HG03280 (cell line): ENCODE measurements around the gene DCAF6.

Source experiments
- ATAC-seq: cut with Tn5 transposase; IDR thresholded peaks from one replicate; pipeline ENCODE4 v1.9.1; 2021; ENCODE audit warnings: mild to moderate bottlenecking, moderate library complexity; ENCODE audit not compliant: unreplicated experiment

DCAF6 gene

DNA sequence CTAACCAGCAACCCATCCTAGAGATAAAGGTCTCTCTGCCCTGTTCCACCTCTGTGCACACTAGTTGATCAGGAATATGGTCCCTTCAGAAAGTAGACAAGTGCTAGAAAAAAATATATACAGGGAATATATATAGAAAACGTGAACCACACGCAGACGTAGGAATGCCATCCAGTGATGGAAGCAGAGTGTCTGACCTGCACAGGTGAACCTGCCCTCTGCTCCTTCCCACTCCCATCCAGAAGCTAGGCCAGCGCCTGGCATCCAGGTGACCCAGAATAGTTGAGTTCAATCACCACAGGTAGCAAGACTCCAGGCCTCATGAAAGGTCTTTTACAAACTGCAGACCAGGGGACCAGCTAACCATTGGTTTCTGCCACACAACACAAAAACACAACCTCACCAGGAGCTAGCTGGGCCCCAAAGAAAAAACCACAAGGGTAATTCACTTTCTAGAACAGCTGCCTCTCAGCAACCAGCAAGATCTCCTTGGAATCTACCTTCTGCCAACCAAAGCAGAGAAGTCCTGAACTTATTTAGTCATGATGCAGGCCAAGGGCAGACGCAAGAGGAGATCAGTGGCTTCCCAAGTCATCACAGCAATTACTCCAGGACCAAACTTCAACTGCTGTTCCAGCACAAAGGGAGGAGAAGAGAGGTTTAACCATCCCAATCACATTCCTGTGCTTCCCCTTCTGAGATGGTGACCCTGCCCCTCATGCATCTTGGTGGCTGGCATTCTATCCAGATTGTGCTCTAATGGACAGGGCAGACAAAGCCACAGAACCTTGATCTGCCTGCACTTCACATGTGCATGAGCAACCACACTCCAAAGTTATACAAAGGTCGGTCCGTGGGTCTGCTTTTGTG is 147.2 kb downstream of the DCAF6 start:
- no peak for ATAC-seq

DNA sequence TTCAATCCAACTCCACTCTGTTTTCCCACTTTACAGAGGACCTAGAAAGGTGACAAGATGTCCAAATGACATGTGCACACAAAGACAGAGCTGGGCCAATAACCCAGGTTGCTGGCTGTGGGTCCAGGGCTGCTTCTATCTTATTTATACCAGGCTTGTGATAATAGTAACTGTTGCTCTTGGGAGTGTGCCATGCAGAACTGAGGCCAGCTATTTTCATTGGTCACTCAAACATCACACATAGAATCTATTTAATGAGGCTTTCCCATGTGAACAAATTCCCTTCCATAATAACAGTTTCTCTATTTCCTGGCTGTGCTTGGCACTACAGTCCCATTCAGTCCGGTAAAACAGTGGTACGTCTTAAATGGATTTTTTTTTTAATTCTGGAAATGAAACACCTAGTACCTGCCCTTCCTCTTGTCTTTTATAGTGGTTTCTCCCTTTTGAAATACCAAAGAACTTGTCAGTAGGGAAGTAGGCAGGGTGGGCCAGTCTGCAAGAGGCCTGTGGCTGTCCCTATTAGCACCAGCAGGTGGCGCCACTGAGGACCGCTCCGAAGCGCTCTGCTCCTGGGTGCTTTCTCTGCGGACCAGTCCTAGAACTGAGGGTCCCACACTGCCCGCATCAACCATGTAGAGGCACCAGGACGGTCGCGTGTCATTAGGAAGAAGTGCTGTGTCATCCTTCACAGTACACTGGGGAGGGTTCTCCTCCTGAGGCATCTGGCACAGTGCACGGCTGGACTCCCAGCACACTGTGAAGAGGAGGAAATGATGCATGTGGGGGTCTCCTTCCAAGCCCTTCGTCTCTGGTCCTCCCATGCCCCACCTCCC is 148.1 kb downstream of the DCAF6 start:
- ATAC-seq: peak; percentile 40

DNA sequence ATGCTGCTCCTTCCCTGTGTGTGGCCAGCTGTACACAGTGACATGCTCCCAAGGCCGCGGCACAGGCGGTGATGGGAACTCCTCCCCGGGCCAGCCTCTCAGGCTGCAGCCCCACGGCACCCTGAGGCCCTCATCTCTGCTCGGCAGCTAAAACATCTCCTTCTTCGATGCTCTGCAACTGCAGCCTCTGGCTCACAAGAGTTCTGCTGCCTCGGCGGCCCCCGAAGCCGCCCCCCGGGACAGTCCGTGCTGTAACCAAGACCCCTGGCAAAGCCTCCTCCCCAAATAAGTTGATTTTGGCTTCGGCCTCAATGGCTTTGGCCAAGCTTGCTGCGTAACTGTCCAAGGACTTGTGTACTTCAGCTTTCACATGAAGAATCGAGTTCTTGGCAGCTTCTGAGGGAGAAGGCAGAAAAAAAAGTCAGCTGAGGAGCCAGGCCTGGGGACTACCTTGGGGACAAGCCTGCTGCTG is 149.0 kb downstream of the DCAF6 start:
- no peak for ATAC-seq

DNA sequence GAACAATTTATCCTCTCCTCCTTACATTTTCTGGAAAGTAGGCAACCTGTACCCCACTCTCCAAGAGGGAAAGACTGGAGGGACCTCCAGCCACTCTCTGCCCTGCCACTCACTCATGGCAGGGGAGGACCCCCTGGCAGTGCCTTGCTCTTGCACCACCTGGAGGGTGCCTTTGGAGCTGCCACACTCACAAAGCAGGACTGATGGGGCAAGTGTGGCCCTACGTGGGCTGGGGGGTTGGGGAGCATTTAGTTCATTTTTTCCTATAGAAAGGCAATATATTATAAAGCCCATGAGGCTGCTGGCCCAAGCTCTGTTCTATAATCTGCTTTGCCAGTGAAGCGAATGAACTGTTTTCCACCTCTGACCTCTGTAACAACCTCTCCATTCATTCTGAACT is 150.0 kb downstream of the DCAF6 start:
- no peak for ATAC-seq

DNA sequence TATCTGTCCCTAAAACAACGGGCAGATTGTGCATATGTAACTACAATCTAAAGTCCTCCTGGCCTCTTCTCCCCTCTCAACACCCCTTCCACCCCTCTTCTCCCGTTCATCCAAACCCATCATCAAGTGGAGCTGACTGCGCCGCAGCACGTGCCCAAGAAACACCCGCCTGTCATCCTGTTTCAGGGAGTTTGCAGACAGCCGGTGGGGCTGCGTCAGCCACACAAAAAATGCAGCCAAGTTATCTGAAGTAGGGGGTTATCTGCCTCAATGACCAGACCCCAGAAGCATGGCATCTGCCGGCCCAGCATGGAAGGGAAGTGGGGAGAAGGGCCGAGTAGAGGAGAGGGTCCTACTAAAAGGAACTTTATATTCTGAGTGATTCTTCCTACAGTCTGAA is 151.2 kb downstream of the DCAF6 start:
- no peak for ATAC-seq

DNA sequence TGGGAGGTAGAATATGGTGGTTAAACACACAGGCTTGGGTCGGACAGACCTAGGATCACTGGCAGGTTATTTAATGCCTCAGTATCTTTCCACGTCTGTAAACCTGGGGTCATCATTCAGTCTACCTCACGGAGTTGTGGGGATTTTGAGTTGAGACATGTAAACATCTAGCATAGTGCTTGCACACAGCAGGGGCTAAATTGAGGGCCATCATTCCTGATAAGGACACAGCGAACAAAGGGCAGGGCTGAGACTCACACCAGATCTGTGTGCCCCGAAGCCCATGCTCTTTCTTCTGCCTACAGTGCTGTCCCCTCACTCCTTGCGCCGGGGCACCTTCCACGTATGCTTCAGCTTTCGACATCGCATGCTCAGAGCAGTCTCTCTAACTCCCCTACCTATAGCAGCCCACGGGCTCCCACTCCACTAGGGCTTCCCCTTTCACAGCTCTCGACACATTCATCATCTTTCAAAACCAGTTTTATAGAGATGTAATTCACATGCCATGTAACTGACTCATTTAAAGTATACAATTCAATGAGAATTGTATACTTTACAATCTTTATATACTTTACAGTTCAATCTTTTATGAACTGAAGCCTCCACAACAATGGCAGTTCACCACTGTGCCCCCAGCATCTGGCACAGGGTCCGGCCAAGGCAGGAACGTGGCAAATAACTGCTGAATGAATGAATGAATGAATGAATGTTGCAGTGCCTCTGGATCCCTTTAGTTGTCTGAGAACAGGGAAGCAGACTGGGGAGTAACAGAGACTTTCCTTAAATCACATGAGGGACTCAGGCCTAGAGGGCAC is 152.2 kb downstream of the DCAF6 start:
- ATAC-seq: no peak

DNA sequence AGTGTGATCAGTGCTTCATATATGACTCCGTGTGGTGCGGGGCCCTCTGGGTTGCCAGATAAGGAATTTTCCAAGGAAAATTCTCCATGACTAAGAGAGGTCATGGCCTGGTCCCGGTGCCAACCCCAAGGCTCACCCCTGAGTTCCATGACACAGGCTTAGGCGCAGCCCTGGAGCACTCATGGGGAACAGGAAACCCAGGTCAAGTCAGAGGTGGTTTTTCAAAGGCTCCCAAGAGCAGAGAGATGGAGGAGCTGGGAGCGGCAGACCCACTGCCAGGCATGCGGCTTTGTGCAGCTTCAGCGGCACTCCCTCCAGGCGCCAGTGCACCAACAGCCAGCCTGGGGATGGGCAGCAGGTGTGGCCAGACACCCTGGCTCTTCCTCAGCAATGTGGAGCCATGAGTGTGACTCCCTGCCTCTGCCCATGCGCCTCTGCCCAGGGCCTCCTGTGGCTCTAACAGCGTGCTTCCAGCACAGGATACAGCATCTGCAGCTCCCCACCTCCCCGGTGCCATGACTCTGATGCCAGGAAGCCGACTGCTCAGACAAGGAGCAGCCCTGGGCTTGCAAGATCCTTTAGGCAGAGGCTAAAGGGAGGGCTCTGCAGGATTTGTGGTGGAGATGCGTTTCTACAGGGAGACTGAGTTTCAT is 153.0 kb downstream of the DCAF6 start:
- no peak for ATAC-seq

DNA sequence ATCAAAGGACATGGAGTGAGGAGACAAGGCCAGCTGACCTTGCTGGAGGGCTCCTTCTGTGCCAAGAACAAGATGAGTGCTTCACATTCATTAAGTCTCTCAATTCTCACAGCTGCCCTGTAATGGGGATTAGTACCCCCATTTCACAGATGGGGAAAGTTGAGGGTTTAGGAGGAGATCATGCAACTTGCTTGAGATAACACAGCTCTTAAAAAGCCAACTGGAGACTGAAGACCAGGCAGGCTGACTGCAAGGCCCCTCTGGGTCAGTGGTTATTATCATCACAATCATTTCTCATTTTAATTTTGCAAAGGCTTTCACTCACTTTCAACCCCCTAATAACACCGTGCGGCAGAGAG is 153.5 kb downstream of the DCAF6 start:
- ATAC-seq: no peak

DNA sequence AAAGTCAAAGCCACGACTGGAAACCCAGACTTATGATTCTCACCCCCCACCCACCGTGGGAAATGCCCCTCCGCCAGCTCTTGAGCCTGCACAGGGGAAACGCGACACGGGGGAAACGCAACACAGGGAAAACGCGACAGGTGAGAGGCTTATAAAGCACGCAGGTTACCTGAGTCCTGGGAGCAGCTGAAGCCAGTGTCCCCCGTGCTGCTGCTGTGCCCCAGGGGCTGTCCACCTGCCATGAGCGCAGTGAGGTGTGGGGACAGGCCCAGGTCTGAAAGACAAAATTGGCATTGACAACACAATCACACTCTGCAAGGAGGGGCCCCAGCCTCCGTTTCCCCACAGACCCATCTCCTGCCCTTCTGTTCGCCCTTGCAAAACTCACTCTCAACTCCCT is 153.9 kb downstream of the DCAF6 start:
- ATAC-seq: no peak

DNA sequence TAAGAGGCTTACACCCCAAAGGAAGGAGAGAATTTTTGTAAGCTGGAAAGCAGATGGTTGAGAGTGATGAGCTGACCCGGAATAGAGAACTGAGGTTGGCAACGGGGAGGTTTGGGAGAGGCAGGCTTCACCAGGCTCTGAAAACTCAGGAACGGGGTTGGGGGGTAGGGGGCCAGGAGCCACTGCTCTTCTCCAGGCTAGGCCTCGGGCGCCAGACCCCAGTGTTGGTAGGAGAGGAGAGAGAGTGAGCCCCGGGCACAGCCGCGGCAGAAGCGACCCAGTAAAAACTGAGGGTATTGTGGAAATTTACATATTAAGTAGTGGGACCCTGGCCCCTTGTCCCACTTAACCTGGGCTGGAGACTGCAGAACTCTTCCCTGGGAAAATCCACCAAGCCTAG is 154.6 kb downstream of the DCAF6 start:
- no peak for ATAC-seq

DNA sequence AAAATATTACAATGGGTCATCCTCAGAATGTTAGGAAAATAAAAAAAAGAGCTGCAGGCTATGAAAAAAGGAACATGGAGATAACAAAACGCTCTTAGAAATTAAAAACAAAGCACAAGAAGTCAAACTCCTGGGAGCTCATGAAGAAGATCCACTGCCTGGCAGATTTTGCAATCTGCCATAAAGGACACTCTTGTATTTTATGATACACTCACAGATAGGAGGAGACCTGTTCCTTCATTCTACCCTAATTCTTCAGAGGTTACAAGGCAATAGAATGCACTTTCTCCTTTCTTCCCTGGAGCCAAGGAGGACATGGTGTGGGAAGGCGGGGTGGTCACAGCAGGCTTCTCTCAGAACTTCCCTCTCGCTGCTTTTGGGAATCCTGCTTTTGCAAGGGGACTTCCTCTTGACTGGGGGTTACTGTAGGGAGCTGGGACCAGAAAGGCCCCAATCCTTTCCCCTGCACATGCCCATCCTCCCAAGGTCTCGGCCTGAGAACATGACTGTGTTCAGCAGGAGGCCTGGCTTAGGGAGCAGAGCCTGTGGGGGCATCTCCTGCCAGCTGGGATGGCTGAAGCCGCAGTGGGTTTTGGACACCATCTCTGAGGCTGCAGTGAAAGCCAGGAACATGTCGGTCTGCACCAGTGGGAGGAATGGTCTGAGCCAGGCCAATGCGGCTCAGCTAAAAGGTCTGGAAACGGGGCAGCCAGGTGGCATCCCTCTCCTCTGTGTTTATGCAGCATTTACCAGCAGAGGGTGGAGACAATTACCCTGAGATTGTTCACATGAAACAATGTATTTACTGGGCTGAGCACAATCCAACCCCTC is 155.5 kb downstream of the DCAF6 start:
- ATAC-seq: no peak

DNA sequence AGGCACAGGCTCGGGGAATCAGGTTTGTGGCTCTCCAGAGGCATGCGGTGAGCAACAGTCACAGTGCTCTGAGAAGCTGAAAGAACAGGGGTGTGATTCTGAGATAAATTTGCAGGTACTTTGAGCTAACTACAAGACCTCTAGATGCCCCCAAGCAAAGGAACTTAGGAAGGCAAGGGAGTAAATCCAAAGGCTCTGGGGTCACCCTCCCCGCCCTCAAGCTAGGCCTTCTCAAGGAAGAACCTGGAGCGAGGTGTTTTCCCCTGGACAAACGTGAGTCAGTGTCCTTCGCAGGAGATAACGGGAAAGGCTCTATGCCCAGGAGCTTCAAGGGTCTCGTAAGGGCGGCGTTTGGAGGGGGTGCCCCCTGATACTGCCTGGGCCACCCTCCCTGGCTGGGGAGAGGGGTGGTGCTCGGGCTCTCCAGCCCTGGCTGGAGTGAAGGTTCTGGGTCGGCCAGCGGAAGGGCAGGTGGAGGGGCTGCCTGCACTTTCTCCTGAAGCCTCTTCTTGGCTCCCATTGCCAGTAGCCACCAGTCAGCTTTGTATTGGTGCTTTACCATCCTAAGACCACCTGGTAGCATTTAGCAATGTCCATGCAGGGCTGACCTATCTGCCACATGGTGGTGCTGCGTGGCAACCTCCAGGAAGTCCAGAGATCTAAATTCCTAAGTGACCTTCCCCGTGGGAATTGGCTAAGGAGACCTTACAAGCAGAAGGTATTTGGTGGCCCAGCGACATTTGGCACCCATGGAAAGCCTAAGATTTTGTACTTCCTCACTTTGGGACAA is 156.3 kb downstream of the DCAF6 start:
- ATAC-seq: no peak

DNA sequence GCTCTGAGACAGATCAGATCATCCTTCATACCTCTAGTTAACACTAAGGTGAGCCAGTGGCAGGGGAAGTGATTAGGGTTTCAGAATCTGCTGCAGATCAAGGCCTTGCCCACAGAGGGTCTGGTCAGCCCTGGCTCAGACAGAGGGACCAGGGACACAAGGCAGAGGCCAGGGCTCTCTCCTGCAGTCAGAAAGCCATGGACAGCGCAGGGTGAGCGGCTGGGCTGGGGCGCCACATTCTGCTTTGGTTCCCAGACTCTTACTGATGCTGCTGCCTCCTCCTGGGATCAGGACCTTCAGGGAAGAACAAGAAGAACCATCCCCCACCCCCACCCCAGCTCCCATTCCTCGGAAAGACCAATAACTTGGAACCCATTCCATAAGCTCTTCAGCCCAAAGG is 157.1 kb downstream of the DCAF6 start:
- no peak for ATAC-seq

DNA sequence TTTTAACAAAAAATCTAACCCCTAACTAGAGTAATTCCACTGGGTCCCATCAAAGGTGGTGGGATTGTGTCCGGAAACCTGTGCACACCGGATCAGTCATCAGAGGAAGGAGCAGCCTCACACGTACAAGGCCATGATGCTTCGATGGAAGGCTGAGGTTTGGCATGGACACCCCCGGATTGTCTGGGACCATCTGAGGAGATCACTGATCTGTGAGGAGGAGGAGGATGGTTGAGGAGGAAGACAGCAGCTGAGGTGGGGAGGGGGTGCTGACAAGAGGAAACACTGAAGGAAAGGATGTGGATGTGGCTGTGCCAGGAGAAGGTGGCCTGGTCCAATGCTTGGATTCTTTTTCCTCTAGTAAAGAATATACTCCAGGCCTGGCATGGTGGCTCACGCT is 159.0 kb downstream of the DCAF6 start:
- ATAC-seq: no peak

DNA sequence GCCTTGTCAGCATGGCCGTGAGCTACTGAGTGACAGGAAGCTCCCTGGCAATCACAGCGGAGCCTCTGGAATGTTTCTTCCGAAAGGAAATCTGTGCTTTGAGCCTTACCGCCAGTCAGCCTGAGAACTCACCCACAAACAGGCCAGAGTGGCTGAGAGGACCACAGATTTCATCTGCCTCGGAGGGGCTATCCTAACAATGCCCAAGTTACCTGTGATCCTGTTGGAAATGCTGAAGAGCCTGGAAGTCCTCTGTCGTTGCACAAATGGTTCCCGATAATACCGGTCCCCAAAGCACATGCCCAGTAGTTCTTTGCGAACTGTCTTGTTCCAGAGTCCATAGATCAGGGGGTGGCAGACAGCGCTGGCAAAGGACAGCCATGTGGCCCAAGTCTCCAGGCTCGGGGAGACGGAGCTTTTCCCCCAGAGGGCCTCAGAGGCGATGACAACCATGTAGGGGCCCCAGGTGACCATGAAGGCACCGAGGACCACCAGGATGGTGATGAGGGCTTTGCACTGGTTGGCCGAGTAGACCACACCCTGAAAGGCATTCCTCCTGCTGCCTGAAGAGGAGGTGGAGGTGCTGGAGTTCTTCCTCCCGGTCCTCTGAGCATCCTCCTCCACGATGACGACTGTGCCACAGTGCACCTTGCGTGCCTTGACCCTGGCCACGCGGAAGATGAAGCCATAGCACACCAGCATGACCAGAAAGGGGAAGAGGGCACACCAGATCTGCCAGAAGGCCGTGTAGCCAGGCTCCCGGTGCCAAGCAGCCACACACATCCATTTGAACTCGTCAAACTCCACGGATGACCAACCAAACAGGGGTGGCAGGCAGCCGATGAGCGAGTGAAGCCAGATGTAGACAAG is 160.0 kb downstream of the DCAF6 start:
- ATAC-seq: no peak

DNA sequence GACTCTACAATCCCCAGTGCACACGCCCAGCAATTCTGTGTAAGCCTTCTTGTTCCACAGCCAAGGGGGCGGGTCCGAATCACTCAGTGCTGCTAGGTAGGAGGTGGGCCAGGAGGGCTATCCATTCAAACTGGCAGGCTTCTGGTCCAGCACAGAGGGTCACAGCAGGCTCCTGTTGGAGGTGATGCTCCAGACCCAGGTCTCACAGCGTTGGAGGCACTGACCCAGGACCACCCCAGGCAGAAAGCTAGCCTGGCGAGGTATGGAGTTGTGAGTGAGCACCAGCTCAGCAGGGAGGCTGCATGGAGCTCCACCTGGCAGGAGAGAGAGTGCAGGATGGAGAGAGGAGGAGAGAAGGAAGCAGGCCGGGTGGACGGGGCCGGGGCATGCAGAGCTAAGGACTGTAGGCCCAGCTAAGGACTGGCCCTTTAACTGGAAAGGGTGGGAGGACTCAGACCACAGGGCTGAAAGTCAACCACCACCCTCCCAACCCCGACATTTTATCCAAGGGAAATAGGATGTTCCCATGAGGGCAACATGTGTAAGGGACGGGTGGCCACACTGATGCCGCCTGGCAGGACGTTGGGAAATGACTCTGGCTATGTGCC is 161.5 kb downstream of the DCAF6 start:
- no peak for ATAC-seq

DNA sequence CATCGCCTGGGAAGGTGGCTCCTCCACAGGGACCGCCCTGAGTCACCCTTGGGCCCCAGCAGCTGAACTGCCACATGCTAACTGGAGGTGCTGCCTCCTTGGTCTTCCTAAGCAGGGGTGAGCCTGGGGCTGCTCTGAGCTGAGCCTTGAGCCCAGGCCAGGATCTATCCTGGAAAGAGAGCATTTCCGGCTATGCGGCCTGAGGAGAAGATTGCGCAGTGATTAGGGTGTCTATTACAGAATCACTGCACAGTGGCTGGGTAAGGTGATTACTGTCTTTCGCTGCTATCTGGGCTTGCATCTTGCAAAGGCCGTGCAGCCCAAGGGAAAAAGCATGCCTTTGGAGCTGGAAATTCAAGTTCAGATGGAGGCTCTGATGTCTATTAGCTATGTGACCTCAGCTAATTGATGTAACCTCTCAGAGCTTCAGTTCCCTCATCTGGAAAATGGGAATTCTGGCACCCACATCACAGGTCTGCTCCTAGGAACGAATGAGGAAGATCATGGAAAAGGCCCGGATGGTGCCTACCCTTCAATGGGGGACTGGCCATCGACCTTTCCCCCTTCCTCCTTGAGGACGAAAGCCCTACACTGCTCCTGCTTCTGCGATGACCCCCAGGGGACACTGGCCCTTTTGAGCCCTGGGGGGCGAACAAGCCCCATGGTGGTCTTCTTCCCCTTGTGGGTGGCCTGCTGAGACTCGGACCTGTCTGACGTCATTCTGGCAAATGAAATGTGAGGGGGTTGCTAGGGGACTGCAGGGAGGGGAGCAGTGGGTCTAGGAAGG is 162.2 kb downstream of the DCAF6 start:
- no peak for ATAC-seq
